Measurements from ENCODE around the gene TXK.
"Not testable (repeated sequence)": the region's sequence is repeated elsewhere in the genome, so short reads cannot be mapped to it uniquely, and the experiment has no call there.

TXK gene

DNA sequence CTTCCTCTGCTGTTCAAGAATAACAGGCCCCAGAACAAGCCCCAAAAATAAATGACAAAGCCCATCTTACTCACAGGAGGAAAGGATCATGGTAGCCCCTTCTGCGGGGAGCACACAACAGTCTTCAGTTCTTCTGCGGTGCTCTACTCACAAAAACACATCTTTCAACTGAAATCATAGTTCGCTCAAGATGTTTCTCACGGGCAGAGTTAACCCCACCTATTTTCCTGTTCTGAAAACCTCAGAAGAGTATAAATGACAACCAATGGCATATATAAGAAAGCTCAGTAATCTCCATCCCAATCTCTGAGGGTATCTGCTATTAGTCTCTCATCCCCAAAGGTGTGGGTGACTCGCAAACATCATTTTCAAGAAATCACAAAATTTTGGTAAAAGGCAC, at the start of gene TXK:
TXK (minus strand) TSS at position 170 of the 400 bp plus-strand sequence; CDS start at position 90, 80 bp downstream.
- DNase-seq (ENCODE audit: low read depth in 2 of 2): no peak

DNA sequence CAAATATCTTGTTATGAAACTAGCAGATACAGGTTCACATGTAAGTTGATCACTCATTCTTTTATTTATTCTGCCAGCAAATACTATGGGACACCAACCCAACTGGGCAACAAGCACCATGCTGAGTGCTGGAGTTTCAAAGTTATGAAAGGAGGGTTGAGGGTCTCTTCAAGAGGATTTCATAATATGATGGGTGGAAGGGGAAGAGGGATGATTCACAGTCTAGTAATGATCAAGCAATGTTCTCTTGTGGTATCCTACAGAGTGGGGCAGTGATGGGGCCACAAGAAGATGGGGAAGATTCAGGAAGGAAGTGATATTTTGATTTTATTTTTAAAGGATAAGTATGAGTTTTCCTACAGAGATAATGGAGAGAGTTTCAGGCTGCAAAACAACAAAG, 46.2 kb upstream of the TXK start:
- no peak for DNase-seq (ENCODE audit: low read depth in 2 of 2)

DNA sequence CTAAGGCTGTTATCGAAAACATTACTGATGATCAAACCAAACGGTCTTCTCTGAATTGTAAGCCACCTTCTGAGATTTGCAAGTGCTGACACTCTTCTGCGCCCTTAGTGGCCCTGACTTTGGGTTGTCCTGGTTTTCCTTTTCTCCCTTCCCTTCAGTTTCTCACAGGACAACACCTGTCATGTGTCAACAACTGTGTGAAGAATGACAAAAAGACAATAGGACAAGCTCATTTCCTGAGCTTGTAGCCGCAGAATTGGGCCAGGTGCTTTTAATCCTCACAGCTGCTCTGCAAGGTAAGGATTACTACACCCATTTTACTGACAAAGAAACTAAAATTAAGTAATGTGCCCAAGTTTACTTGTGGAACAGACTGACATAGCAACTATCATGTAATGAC, 44.9 kb upstream of the TXK start:
- no peak for DNase-seq (ENCODE audit: low read depth in 2 of 2)

DNA sequence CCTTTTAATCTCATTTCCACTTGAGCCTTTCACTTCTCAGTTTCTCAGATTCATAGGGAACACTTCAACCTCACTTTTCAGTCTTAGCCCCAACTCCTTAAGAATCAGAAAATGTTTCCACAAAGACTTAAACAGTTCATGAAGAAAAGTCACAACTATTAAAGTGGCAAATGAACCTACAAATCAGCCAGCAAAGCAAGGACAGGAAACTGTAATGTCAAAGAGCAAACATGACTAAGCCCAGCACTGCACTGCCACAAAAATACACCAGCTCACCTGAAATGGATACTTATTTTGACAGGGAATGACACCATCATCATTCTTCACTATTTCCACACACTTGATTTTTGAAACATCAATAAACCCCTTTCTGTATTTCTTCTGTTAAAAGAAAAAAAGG, 41.8 kb upstream of the TXK start:
- no peak for DNase-seq (ENCODE audit: low read depth in 2 of 2)

DNA sequence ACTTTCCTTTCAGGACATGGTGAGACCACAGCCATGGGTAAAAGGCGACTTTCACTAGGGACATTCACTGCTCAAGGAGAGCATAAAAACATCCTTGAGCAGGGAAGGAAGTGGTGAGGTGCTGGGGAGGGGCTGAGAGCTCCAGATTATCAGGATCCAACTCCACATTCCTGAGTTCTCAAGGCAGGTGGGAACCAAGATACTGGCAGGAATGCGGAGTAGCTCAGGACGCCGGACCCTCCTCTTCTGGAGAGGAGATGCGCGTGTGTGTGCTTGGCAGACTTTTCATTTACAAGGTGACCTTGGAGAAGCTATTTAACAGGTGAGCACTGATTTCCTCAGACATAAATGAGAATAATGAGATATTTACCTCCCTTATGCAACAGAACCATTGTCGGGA, 41.3 kb upstream of the TXK start:
- no peak for DNase-seq (ENCODE audit: low read depth in 2 of 2)

DNA sequence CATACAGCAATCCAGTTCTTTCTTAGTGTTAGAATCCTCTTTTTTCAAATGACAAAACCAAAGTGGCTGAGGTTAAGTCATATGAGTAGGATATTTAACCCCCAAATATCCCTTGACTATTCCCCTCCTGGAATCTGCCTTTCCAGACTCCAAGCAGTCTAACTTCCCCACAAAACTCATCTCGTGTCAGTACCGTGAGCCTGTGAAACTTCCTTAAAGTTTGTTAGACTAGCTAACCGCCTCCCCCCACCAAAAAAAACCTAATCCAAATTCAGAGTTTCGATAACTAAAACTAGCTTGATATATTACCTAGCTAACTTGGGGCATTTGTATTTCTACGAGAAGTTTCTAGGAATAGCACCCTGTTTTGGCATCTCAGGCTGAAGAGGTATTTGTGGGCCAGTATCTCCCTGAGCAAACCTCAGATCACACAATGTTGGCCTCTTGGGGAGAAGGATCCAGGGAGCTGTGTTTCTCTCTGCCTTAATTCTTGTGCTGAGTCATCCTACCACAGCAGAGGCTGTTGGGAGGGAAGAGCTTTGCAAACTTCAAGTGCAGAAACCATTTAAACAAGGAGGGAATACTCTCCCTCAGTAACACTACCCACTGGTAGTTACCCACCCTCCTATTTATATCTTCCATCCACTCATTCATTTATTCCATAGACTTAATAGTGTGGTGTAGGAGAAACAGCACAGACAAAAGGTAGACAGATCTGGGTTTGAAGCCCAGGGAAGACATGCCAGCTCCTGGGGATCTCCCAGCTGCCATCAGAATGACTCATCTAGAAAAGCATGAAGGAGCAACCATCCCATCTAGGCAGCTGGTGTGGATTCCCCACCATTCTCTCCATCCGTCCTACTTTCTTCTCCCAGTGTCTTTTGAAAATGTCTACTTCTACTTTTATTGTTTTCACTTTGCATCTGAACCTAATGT, 39.3 kb upstream of the TXK start:
- no peak for DNase-seq (ENCODE audit: low read depth in 2 of 2)

DNA sequence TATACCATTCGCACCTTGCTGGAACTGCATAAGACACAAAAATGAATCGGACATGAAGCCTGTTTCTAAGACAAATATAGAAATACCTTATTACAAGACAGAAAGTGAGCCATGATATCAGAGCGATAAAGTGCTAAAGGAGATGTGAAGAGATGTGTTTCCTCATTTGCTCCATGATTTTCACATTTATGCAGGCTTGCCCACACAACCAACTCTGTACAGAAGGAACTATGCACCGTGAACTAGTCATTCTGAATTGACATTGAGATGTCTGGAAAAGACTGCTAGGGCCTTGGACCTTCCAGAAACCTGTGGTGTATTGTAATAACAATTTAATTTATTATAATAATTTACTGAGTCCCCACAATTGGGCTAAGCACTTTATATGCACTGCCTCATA, 38.6 kb upstream of the TXK start:
- DNase-seq (ENCODE audit: low read depth in 2 of 2): no peak

DNA sequence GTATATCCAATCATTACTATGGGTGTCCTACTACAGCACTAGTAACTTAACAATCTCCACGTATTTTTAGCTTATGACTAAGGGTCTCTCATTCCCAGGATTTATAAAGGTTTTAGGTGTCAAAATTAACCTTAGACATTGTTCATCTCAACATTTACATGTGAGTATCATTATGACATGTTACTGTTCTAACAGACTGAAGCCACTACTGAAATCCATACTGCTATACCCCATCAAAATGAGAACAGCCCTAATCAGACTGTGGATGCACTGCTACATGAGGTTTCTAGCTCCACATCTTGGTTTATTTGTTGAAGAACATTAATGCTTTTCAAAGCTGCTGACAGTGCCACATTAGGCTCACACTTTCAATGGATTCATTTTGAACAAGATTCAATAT, 35.6 kb upstream of the TXK start:
- no peak for DNase-seq (ENCODE audit: low read depth in 2 of 2)

DNA sequence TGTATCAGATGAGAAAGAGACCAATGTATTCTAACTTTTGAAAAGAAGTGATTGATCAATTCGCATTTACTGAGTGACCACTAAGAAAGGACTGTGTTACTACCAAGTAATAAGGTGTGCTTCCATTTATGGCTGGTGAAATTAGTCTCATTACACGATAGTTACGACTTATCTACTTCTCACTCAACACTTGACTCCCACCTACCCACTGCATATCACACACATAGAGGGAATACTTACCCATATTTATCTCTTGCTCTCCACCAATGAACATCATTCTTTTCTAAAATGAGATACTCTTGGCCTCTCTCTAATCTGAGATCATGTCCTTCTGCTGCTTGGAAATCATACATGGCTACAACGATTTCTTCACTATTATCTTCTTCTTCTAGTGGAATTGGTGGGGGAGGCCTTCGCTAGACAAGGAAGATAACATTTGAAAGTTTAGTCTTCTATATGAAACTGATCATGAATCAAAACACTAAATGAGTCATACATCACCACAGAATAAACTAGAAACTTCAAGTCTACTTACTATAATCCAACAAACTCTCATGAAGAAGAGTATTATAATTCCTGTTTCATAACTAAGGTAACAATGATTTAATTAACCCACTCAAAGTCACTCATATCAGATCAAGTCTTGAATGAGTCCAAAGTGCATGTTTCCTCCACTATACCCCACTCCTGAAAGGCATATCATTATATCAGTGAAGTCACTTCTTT, 33.7 kb upstream of the TXK start:
- DNase-seq (ENCODE audit: low read depth in 2 of 2): no peak

DNA sequence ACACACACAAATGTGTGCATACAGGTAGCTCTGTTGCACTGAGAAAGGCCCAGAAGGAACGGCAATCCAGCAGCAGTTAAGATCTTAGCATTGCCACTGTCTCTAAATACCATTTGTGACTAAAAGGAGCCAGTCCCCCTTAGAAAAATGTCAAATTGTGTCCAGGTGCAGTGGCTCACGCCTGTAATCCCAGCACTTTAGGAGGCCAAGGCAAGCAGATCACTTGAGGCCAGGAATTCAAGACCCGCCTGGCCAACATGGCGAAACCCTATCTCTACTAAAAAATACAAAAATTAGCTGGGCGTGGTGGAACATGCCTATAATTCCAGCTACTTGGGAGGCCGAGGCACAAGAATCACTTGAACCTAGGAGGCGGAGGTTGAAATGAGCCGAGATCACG, 30.5 kb upstream of the TXK start:
- DNase-seq (ENCODE audit: low read depth in 2 of 2): not testable (repeated sequence)

DNA sequence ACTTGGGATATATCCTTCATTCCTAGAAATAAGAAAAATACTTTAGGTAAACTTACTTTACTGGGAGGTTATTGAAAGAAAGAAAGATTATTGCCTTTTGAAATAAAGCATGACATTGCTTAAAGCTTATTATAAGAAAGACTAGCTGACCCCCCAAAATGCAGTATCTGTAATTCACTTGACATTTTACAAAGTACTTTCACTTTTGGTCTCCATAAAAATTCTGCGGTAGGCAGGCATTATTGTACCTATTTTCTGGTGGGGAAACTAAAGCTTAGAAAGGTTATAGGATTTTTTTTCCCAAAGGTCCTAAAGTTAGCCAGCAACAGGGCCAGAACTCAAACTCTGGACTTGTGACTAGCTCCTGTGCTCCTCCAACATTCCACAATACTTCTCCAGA, 29.7 kb upstream of the TXK start:
- no peak for DNase-seq (ENCODE audit: low read depth in 2 of 2)

DNA sequence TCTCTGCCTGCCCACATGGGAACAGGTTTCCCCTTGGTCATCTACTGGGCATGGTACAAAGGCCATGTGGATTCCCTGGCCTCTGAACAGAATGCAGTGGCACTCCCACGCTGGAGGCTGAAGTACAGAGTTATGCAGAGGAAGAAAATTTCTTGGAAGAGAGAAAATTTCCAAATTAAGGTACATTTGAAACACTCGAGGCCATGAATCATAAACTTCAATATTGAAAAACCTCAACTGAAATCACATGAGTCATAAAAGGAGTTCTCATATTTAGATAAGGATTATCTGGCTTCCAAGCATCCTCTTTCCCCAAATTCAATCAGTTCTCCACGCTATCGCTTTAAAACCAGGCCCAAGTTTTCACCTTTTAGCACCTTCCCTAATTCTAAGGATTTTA, 28.1 kb upstream of the TXK start:
- no peak for DNase-seq (ENCODE audit: low read depth in 2 of 2)

DNA sequence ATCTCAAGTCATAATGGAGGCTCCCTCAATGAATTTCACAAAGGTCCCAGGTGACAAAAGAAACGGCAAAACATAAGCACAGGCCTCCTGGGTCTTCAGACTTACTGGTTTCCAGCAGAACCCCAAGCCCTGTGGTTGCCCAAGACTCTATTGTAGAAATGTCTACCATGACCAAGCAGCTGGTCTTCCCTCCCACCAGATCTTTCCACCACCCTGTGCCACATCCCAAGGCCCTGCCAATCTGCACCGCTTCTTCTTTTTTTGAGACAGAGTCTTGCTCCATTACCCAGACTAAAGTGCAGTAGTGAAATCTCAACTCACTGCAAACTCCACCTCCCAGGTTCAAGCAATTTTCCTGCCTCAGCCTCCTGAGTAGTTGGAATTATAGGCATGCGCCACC, 23.2 kb upstream of the TXK start:
- no peak for DNase-seq (ENCODE audit: low read depth in 2 of 2)

DNA sequence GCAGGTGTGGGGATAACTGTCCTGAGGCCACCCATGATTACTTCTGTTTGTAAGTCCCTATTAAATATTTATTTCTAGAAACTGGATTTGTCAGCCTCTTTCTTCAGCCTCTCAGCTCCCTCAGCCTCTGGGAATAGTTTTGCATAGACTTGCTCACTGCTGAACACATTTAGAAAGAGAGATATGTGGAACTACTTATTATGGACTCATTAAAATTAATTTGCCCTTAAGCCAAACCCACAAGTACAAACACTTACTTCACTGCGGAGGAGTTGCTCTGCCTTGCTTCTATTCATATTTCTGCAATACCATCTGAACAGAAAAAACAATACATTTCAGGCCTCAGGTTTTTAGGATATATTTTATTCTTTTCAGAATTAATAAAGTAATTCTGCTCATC, 22.4 kb upstream of the TXK start:
- no peak for DNase-seq (ENCODE audit: low read depth in 2 of 2)

DNA sequence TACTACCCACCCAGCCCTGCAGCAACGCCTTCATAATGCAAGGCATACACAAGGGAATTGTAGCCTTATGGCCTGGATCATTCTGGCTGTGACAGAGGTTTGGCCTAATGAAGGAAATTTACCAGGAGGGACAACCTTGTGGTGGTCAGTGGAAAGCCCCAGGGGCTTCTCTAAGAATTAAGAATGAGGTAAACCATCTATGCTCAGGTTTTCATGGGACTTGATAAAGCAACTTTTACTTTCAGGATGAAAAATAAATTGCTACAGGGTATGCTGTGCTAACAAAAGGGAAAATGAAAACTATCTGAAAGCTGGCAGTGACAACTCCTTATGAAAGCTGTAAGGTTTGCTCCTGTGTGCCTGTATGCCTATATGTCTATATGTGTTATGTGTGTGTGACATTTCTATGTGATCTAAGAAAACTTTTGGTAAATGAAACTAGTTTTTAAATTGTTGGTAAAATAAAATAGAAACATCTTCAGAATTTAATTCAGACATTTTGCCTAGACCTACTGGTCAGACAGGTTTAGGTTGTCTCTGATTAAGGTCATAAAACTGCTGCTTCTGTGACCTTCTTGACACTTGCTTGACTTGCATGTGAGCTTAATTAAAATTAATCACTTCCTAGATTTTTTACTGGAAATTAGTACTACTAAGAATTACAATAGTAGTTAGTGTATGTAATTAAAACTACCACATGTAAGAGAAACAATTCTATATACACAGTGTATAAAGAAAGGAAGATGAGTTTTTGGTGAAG, 19.9 kb upstream of the TXK start:
- no peak for DNase-seq (ENCODE audit: low read depth in 2 of 2)

DNA sequence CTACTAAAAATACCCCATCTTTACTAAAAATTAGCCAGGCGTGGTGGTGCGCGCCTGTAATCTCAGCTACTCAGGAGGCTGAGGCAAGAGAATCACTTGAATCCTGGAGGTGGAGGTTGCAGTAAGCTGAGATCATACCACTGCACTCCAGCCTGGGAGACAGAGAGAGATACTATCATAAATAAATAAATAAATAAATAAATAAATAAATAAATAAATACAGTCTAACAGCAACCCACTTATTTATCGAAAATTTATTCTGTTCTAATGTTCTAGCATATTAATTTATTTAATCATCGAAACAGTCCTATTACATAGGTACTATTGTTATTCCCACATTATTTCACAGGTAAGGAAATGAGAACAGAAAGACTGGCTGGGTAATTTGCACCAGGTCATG, 18.2 kb upstream of the TXK start:
- no peak for DNase-seq (ENCODE audit: low read depth in 2 of 2)

DNA sequence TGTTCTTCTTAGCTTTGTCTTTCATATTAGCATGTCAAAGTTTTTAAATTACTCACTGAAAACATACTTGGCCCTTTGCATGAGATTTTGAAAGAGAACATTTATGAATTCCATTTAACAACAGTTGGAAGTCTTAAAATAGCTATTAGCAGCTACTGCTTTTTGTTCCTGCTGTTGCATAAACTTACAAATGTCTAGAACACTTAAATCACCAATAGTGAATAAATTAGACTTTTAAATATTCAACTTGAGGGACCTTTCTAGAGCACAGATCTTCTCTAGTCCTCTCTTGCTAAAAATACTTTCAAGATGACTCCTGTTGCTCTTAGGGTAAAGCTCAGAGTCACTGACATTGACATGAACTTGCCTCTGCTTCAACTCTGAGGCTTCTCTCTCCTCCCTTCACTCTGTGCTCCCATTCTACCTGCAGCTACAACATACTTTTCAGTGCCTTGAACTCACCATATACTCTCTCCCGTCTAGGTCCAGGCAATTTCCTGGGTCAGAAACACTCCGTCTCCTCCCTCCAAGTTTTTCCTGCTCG, 15.8 kb upstream of the TXK start:
- no peak for DNase-seq (ENCODE audit: low read depth in 2 of 2)

DNA sequence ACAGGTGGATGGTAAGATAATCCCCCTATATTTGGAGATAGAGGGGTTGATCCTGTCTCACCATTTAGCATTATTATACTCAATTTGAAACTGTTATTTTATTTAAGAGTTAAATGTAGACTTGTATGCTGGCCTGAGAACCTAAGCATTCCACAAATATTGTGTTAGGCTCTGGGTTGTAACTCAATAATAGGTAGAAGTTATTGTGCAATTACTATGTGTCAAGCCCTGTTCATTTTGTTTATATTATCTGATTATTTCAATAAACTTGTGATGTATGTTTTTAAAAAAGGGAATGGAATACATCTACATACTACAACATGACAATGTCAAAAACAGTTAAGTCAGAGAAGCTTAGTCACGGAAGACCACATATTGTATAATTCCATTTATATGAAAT, 13.6 kb upstream of the TXK start:
- no peak for DNase-seq (ENCODE audit: low read depth in 2 of 2)

DNA sequence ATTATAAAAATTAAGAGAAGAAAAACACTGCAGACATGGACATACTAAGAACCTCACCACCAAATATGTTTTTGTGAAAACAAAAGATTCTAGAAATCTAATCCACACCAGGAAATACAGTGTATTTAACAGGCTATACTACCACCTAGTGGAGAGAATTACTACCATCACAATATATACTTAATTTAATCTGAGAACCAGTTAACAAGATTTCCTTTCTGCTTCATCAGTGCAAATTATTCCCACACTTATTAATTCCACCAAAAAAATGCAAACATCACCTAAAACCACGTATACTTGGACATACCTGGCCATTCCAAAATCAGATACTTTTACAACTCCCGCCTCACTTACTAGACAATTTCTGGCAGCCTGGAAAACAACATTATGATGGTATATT, 7.0 kb upstream of the TXK start:
- no peak for DNase-seq (ENCODE audit: low read depth in 2 of 2)

DNA sequence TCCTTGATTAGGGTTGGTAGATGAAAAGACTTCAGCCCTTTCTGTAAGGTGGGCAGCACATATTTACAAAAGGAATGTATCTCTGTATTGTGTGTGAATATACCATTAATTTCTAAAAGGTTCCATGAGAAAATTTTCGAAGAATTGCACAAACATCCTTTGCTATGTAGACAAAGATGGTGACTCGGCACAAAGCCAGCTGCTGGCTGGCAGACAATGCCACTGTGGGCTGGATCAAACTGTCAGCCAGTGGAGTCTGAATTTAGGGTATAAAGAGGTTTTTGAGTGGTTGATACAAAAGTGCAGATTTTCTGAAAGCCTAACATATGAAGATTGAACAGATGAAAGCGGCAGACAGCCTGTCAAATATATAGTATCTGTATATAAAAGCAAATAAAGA, 5.6 kb upstream of the TXK start:
- no peak for DNase-seq (ENCODE audit: low read depth in 2 of 2)

DNA sequence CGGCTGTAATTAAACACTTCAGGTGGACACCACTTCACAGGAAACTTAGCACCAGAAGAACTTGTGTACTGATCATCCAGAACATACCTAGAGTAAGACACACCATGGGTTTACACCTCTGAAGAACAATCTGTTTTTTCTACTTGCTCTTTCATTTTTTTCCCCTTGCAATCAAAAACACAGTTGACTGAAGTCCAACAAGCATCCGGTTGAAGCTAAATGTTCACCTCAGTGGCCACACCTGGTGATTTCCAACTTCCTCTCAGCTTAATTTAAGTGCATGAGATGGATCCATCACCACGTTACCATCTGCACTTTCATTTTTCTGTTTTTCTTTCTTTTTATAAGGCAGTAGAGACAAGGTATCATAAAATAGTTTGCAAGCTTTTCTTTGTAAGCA, 4.9 kb upstream of the TXK start:
- no peak for DNase-seq (ENCODE audit: low read depth in 2 of 2)

DNA sequence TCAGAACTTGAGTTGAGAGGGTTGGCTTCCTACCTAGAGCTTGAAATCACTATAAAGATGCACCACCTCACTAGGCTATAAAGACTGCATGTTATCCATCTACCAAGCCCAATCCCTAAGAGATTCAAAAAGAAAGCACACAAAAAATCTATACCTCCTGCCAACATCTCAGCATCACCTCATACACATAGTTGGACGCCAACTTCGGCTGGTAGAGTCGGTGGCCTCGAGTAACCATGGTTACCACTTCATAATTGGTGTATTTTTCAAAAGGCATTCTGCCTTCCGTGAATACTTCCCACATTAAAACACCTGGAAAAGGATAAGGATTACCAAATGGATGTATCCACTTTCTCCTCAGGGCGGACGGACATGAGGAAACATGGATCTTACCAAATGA, 4.5 kb upstream of the TXK start:
- no peak for DNase-seq (ENCODE audit: low read depth in 2 of 2)

All from stimulated activated CD8-positive, alpha-beta memory T cell treated with anti-CD3 and anti-CD28 coated beads, Interleukin-15, amount 100 ng/mL, for 4 hours (primary cell).